Suprapubic skin (tissue), 4 donors: ENCODE results near the gene COL3A1.

Experiments
- CTCF ChIP-seq, 2 donors: fragments of 200-600 bp in 1 of 2; fragments of 450-650 bp in 1 of 2; sonication (generic) in 1 of 2; IDR thresholded peaks; one replicate each; pipeline ENCODE4 v1.5.1; 2016 to 2019; ENCODE audit warnings: antibody characterized with exemption in 2 of 2, mild to moderate bottlenecking in 1 of 2, moderate library complexity in 1 of 2
- EP300 ChIP-seq: sonication (generic); formaldehyde crosslinking; IDR thresholded peaks from one replicate; pipeline ENCODE4 v1.6.1; 2017; ENCODE audit warnings: antibody characterized with exemption
- POLR2AphosphoS5 ChIP-seq, 3 donors: sonication (generic); formaldehyde crosslinking; IDR thresholded peaks; one replicate each; pipeline ENCODE4 v1.6.1; 2017; ENCODE audit warnings: antibody characterized with exemption in 3 of 3

GRCh38 chr2:188963741-188964140, 10.4 kb upstream of the COL3A1 start:
- no peak for TF ChIP-seq CTCF (IDR thresholded peaks at IDR 0.05)
- TF ChIP-seq POLR2AphosphoS5 (IDR thresholded peaks at IDR 0.05) = no peak
- TF ChIP-seq EP300 = no peak
